HCT116 (cell line): ENCODE measurements around the gene DVL2. TPM values are rescaled to one million over a fixed set of nuclear protein-coding genes. Genes with fewer than 3 reads are reported as not detected.

Source experiments
- ATAC-seq: fragments of 200-7000 bp; cut with Tn5 transposase; 2 replicates; pipeline ENCODE4 v1.9.1; 2020; ENCODE audit warnings: mild to moderate bottlenecking, moderate library complexity
- BruUV-seq: library from RNA; stranded (reverse); fragments of 400-500 nt; replicated peaks from 2 replicates; lab custom pipeline; 2021; lab: Mats Ljungman, UMichigan
- CTCF ChIA-PET: fragments of 300-600 bp; sonication (Branson Sonifier 250); formaldehyde crosslinking; loops from one replicate; lab custom pipeline; 2021; ENCODE audit warnings: antibody characterized with exemption; lab: Charles Lee
- POLR2A ChIA-PET: fragments of 300-600, 350-600 bp; sonication (Branson Sonifier 250); formaldehyde crosslinking; loops from one replicate; lab custom pipeline; 2021; ENCODE audit warnings: antibody characterized with exemption; lab: Charles Lee
- RAD21 ChIA-PET, 2 experiments: fragments of 300-600 bp; sonication (Branson Sonifier 250); formaldehyde crosslinking; loops; one replicate each; lab custom pipeline; 2023; ENCODE audit warnings: low total read pairs in 2 of 2; ENCODE audit not compliant: uncharacterized antibody in 2 of 2, unreplicated experiment in 2 of 2, low non-redundant PET in 1 of 2; lab: Charles Lee
- DNase-seq: peaks from one replicate; pipeline ENCODE4 v3.0.0-alpha.2; 2010; ENCODE audit warnings: low read depth, low spot score
- H2AFZ ChIP-seq: fragments of 200-600 bp; shearing (Covaris generic), sonication (generic); 2 replicates; pipeline ENCODE4 v1.6.1; 2017; ENCODE audit warnings: low read depth, mixed run types, mixed read lengths, antibody characterized with exemption, low read length; ENCODE audit not compliant: poor library complexity, severe bottlenecking
- H3K27ac ChIP-seq: 2 replicates; pipeline ENCODE4 v1.5.1; 2012; ENCODE audit warnings: low read depth, low read length
- H3K27me3 ChIP-seq: fragments of 200-600 bp; sonication (generic); 2 replicates; pipeline ENCODE4 v1.6.1; 2016; ENCODE audit warnings: mixed run types, low read length, mixed read lengths; ENCODE audit not compliant: insufficient read depth
- H3K36me3 ChIP-seq, 2 experiments: fragments of 200-500 bp in 1 of 2; fragments of 200-600 bp in 1 of 2; sonication (Bioruptor generic) in 1 of 2; sonication (generic) in 1 of 2; 2 replicates each; pipeline versions ENCODE4 v1.5.1 to v1.6.1; 2014 to 2016; ENCODE audit warnings: low read length in 2 of 2, inconsistent platforms in 1 of 2, mixed read lengths in 1 of 2, mixed run types in 1 of 2; ENCODE audit not compliant: insufficient read depth in 2 of 2, control insufficient read depth in 1 of 2
- H3K4me1 ChIP-seq, 2 experiments: fragments of 200-600 bp in 1 of 2; sonication (generic) in 1 of 2; 2 replicates each; pipeline versions ENCODE4 v1.5.1 to v1.6.1; 2012 to 2017; ENCODE audit warnings: low read length in 2 of 2, inconsistent platforms in 1 of 2, mild to moderate bottlenecking in 1 of 2, mixed read lengths in 1 of 2, mixed run types in 1 of 2, moderate library complexity in 1 of 2; ENCODE audit not compliant: insufficient read depth in 2 of 2, control insufficient read depth in 1 of 2
- H3K4me2 ChIP-seq: fragments of 200-600 bp; sonication (generic); 2 replicates; pipeline ENCODE4 v1.6.1; 2017; ENCODE audit warnings: mixed run types, low read length, mixed read lengths
- H3K4me3 ChIP-seq, 2 experiments: fragments of 200-600 bp in 1 of 2; sonication (generic) in 1 of 2; replicated peaks in 1 of 2; 2 replicates each; pipeline ENCODE4 v1.5.1; 2011 to 2016; ENCODE audit warnings: low read length in 2 of 2, control low read depth in 1 of 2, low read depth in 1 of 2, mild to moderate bottlenecking in 1 of 2, mixed read lengths in 1 of 2, mixed run types in 1 of 2
- H3K79me2 ChIP-seq: fragments of 200-600 bp; sonication (generic); 2 replicates; pipeline ENCODE4 v1.6.1; 2017; ENCODE audit warnings: mild to moderate bottlenecking, mixed run types, low read length, moderate library complexity, mixed read lengths; ENCODE audit not compliant: insufficient read depth
- H3K9ac ChIP-seq: fragments of 200-600 bp; sonication (generic); 2 replicates; pipeline ENCODE4 v1.6.1; 2016; ENCODE audit warnings: low read length, mixed read lengths
- H3K9me2 ChIP-seq: fragments of 200-600 bp; sonication (generic), shearing (Covaris generic); 2 replicates; pipeline ENCODE4 v1.6.1; 2017; ENCODE audit warnings: mixed run types, mild to moderate bottlenecking, moderate library complexity; ENCODE audit not compliant: insufficient read depth
- H3K9me3 ChIP-seq, 2 experiments: fragments of 200-500 bp in 1 of 2; fragments of 200-600 bp in 1 of 2; sonication (Bioruptor generic) in 1 of 2; sonication (generic) in 1 of 2; 2 replicates each; pipeline ENCODE4 v1.6.1; 2014 to 2017; ENCODE audit warnings: low read length in 2 of 2, mixed read lengths in 2 of 2, inconsistent platforms in 1 of 2, low read depth in 1 of 2, mild to moderate bottlenecking in 1 of 2, mixed run types in 1 of 2, moderate library complexity in 1 of 2; ENCODE audit not compliant: control insufficient read depth in 1 of 2, insufficient read depth in 1 of 2
- H4K20me1 ChIP-seq: fragments of 200-600 bp; sonication (generic), shearing (Covaris generic); 2 replicates; pipeline ENCODE4 v1.6.1; 2017; ENCODE audit warnings: mixed run types, mild to moderate bottlenecking, moderate library complexity; ENCODE audit not compliant: insufficient read depth
- ATF3 ChIP-seq: IDR thresholded peaks from 2 replicates; pipeline ENCODE4 v1.6.1; 2012
- CBX3 ChIP-seq: IDR thresholded peaks from 2 replicates; pipeline ENCODE4 v1.6.1; 2012; ENCODE audit warnings: low read depth
- CEBPB ChIP-seq: IDR thresholded peaks from 2 replicates; pipeline ENCODE4 v1.6.1; 2012; ENCODE audit warnings: low read depth
- ELF1 ChIP-seq: IDR thresholded peaks from 2 replicates; pipeline ENCODE4 v1.6.1; 2012; ENCODE audit warnings: low read depth, borderline replicate concordance
- EZH2phosphoT487 ChIP-seq: fragments of 200-600 bp; IDR thresholded peaks from 2 replicates; pipeline ENCODE4 v1.6.1; 2018; ENCODE audit warnings: antibody characterized with exemption, borderline replicate concordance
- JUND ChIP-seq: IDR thresholded peaks from 2 replicates; pipeline ENCODE4 v1.6.1; 2012
- MAX ChIP-seq: IDR thresholded peaks from 2 replicates; pipeline ENCODE4 v1.6.1; 2012
- POLR2A ChIP-seq: IDR thresholded peaks from 2 replicates; pipeline ENCODE4 v1.7.0; 2011; ENCODE audit warnings: borderline replicate concordance; ENCODE audit not compliant: insufficient read depth, insufficient read length; ENCODE audit errors: extremely low read depth
- POLR2AphosphoS5 ChIP-seq: IDR thresholded peaks from 2 replicates; pipeline ENCODE4 v1.6.1; 2011; ENCODE audit warnings: mild to moderate bottlenecking, low read depth, low read length, moderate library complexity
- SIN3A ChIP-seq: IDR thresholded peaks from 2 replicates; pipeline ENCODE4 v1.6.1; 2012; ENCODE audit warnings: low read depth
- SP1 ChIP-seq: IDR thresholded peaks from 2 replicates; pipeline ENCODE4 v1.6.1; 2012; ENCODE audit warnings: low read depth
- SRF ChIP-seq: IDR thresholded peaks from 2 replicates; pipeline ENCODE4 v1.6.1; 2012; ENCODE audit warnings: low read depth
- TCF7L2 ChIP-seq: IDR thresholded peaks from 2 replicates; pipeline ENCODE4 v1.7.0; 2011; ENCODE audit warnings: borderline replicate concordance, inconsistent platforms; ENCODE audit not compliant: insufficient read depth, insufficient read length; ENCODE audit errors: extremely low read depth
- YY1 ChIP-seq: IDR thresholded peaks from 2 replicates; pipeline ENCODE4 v1.6.1; 2011; ENCODE audit warnings: low read length, low read depth, moderate library complexity, mild to moderate bottlenecking; ENCODE audit not compliant: insufficient replicate concordance; ENCODE audit errors: extremely low read depth
- ZFX ChIP-seq: fragments of 450-650 bp; IDR thresholded peaks from 2 replicates; pipeline ENCODE4 v1.6.1; 2017
- ZNF274 ChIP-seq: fragments of 200-500 bp; sonication (Bioruptor generic); IDR thresholded peaks from 2 replicates; pipeline ENCODE4 v1.6.1; 2014; ENCODE audit warnings: mild to moderate bottlenecking, low read depth, low read length, inconsistent platforms
- intact Hi-C: fragments of 100-400 bp; cut with micrococcal nuclease; formaldehyde crosslinking; loops from 2 replicates; pipeline ENCODE4 v1.10.0; 2022
- total RNA-seq: library from RNA; stranded (reverse); gene quantifications from one replicate; pipeline ENCODE4 v1.2.1, GENCODE V29; 2021; ENCODE audit not compliant: unreplicated experiment
- TF ChIP-seq, protein P1 (sequence below), 3 experiments: fragments of 200-600 bp in 1 of 3; sonication (generic) in 1 of 3; IDR thresholded peaks in 2 of 3; conservative IDR thresholded peaks in 1 of 3; 2 replicates each; pipeline ENCODE4 v1.5.1; 2012 to 2017; ENCODE audit warnings: low read depth in 2 of 3, low read length in 2 of 3, antibody characterized with exemption in 1 of 3, borderline replicate concordance in 1 of 3, control low read depth in 1 of 3, mild to moderate bottlenecking in 1 of 3, mixed read lengths in 1 of 3, mixed run types in 1 of 3, moderate library complexity in 1 of 3; ENCODE audit not compliant: insufficient read depth in 1 of 3

Gene DVL2
- total RNA-seq, 1 experiment from 2014 or later, result 69.7 TPM

DNA sequence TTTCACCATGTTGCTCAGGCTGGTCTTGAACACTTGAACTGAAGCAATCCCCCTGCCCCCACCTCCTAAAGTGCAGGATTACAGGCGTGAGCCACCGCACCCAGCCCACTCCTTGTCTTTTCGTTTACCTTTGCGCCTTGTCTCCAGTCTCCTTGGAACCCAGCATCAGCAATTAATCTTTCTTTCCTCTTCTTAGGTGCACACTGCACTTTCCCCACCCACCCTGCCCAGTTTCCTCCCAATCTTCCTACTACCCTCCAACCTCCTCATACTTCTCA, 29.4 kb upstream of the DVL2 start:
- Histone ChIP-seq H3K4me1 (peaks cover 40 to 69% of the 10 kb centered on the region in 2 experiments), H3K36me3 (peaks cover 5 to 17% of the 10 kb centered on the region in 2 experiments), H2AFZ (no peak overlapping the region), H3K4me2 (peak overlapping the region; percentile 90), H3K9ac (peak overlapping the region; percentile 99), H3K9me3 (no peaks in the 10 kb centered on the region), H4K20me1 (peaks cover 5% of the 10 kb centered on the region; the same call in 1 of the 2 replicates), H3K4me3 (peak overlapping the region; percentile 98 to 99), H3K27me3 (no peaks in the 10 kb centered on the region), H3K79me2 (peaks cover 36% of the 10 kb centered on the region), H3K9me2 (no peaks in the 10 kb centered on the region), H3K27ac (peak overlapping the region; percentile 94)
- intact Hi-C loops, result loop anchor here (2.0 to 10.0 kb wide), 3 partner anchors 17 to 171 kb away; partner anchors contain the start of genes FGF11, SLC2A4 and TMEM102
- ChIA-PET CTCF (interaction anchor here (1.6 to 1.8 kb wide), 2 partner anchors 33 to 43 kb away, joined by 3 to 6 read pairs; no protein-coding TSS in a partner anchor), POLR2A (interaction anchor here (0.7 to 1.6 kb wide), 4 partner anchors 10 to 227 kb away, joined by 3 to 6 read pairs (median 3); partner anchors contain the start of gene SLC2A4), RAD21 (interaction anchor here in 1 of 2 experiments (0.9 kb wide), 1 partner anchor 33 kb away, joined by 3 read pairs; no protein-coding TSS in a partner anchor)
- DNase-seq (no peak), ATAC-seq (no peak)
- no TSS peak for BruUV-seq
- TF ChIP-seq ZFX, result no peak
- TF ChIP-seq EZH2phosphoT487, result no peak
- no peak for TF ChIP-seq TCF7L2
- TF ChIP-seq ELF1, result no peak

DNA sequence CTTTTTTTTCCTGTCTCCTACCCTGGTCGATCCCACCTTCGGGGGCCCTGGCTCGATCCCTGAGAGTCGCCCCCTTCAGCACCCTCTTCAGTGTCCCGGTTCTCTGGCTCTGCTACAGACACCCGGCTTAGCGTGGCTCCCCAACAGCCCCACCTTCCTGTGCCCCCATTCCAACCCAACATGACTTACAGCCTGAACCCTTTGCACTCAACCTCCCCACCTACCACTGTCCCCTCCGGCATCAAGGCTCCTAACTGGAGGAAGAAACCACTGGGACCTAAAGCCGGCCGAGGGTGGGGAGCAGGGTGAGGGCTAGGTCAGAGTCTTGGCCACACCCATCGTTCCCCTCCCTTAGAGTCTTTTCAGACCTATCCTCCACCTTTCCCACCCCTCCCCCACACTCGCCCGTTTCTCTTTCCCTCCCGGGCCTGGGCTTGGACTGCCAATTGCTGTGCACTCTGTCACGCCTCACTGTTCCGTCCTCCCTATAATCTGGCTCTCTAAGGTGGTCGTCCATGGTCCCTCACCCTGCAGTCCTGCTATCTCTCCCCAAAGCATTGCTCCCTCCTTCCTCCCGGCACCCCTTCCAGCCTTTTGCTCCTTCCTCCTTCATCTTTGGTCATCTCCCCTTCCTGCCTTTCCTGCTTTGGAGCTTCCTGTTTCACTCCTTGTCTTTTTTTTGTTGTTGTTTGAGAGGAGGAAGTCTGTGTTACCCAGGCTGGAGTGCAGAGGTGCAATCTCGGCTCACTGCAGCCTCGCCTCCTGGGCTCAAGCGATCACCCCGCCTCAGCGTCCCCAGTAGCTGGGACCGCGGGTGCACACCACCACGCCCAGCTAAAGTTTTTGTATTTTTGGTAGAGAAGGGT, 28.9 kb upstream of the DVL2 start:
- ChIA-PET RAD21 (interaction anchor here in 1 of 2 experiments (0.9 kb wide), 1 partner anchor 34 kb away, joined by 3 read pairs; no protein-coding TSS in a partner anchor), CTCF (interaction anchor here (1.6 to 1.8 kb wide), 2 partner anchors 33 to 42 kb away, joined by 3 to 6 read pairs; no protein-coding TSS in a partner anchor), POLR2A (interaction anchor here (0.7 to 1.6 kb wide), 4 partner anchors 9 to 227 kb away, joined by 3 to 6 read pairs (median 3); partner anchors contain the start of gene SLC2A4)
- H3K9me3 ChIP-seq, result no peaks in the 10 kb centered on the region
- peaks cover 42 to 72% of the 10 kb centered on the region in 2 experiments for H3K4me1 ChIP-seq
- DNase-seq, result peak; percentile 79
- peaks cover 41% of the 10 kb centered on the region for H3K79me2 ChIP-seq
- peaks cover 5% of the 10 kb centered on the region; the same call in 1 of the 2 replicates for H4K20me1 ChIP-seq
- no peaks in the 10 kb centered on the region for H3K27me3 ChIP-seq
- H3K4me3 ChIP-seq, result peak overlapping the region; percentile 98 to 99
- peak overlapping the region; percentile 99 for H3K9ac ChIP-seq
- BruUV-seq, result TSS peak; percentile 70
- peak overlapping the region; percentile 90 for H3K4me2 ChIP-seq
- peak overlapping the region; percentile 94 for H3K27ac ChIP-seq
- H3K36me3 ChIP-seq, result peaks cover 9 to 21% of the 10 kb centered on the region in 2 experiments
- no peak overlapping the region for H2AFZ ChIP-seq
- intact Hi-C loops, result loop anchor here (1.0 to 10.0 kb wide), 4 partner anchors 11 to 172 kb away; partner anchors contain the start of genes ELP5, FGF11, SLC2A4 and TMEM102
- peak; percentile 56 for ATAC-seq
- no peaks in the 10 kb centered on the region for H3K9me2 ChIP-seq
- TF ChIP-seq JUND (no peak), YY1 (no peak), ZFX (no peak), SRF (no peak), SIN3A (peak; percentile 25; the same call in 1 of the 2 replicates), CEBPB (no peak), CBX3 (no peak), POLR2AphosphoS5 (peak; percentile 77), SP1 (peak; percentile 76), MAX (peak; percentile 47; the same call in 1 of the 2 replicates), POLR2A (peak; percentile 35), ATF3 (no peak), ZNF274 (no peak), ELF1 (no peak)
- TF ChIP-seq, protein P1, sequence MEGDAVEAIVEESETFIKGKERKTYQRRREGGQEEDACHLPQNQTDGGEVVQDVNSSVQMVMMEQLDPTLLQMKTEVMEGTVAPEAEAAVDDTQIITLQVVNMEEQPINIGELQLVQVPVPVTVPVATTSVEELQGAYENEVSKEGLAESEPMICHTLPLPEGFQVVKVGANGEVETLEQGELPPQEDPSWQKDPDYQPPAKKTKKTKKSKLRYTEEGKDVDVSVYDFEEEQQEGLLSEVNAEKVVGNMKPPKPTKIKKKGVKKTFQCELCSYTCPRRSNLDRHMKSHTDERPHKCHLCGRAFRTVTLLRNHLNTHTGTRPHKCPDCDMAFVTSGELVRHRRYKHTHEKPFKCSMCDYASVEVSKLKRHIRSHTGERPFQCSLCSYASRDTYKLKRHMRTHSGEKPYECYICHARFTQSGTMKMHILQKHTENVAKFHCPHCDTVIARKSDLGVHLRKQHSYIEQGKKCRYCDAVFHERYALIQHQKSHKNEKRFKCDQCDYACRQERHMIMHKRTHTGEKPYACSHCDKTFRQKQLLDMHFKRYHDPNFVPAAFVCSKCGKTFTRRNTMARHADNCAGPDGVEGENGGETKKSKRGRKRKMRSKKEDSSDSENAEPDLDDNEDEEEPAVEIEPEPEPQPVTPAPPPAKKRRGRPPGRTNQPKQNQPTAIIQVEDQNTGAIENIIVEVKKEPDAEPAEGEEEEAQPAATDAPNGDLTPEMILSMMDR (IDR thresholded peaks at IDR 0.05 in 2 of 3, conservative IDR thresholded peaks at IDR 0.05 in 1 of 3; ENCODE audit: borderline replicate concordance in 1 of 3, insufficient read depth in 1 of 3, low read depth in 2 of 3, low read length in 2 of 3), result no peak
